ENCODE measurements around the gene FAM177A1.
"Not testable (repeated sequence)": the region's sequence is repeated elsewhere in the genome, so short reads cannot be mapped to it uniquely, and the experiment has no call there.

FAM177A1 gene

DNA sequence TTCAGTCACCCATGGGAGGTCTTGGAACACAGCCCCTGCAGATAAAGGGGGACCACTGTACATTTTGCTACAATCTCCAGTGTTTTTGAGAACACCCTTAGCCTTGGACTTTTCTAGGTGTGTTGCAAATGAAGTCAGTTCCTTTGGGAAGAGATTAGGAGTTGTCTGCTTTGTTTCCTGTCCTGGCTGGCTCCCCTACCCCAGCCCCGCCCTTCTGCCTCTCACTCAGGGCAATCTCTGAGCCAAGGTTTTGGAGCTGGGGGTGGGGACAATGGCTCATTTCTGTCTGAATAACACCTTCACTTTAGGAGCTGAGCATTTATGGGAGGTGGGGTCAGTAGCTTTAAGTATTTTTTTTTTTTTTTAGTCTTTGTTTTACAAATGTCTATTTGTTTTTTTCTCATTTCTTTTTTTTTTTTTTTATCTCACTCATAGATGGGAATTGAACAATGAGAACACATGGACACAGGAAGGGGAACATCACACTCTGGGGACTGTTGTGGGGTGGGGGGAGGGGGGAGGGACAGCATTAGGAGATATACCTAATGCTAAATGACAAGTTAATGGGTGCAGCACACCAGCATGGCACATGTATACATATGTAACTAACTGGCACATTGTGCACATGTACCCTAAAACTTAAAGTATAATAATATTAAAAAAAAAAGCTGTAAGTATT, 15.2 kb downstream of the FAM177A1 start:
- DNase-seq (ENCODE audit: low spot score) = not testable (repeated sequence)

DNA sequence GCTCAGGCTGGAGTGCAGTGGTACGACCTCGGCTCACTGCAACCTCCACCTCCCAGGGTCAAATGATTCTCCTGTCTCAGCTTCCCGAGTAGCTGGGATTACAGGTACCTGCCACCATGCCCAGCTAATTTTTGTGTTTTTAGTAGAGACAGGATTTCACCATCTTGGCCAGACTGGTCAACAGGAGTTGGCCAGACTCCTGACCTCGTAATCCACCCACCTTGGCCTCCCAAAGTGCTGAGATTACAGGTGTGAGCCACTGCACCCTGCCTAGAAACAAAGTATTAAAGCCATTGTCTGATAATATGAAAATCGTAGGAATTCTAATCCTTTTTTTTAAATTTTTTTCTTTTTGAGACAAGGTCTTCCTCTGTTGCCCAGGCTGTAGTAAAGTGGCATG, 19.7 kb downstream of the FAM177A1 start:
- not testable (repeated sequence) for DNase-seq (ENCODE audit: low spot score)

DNA sequence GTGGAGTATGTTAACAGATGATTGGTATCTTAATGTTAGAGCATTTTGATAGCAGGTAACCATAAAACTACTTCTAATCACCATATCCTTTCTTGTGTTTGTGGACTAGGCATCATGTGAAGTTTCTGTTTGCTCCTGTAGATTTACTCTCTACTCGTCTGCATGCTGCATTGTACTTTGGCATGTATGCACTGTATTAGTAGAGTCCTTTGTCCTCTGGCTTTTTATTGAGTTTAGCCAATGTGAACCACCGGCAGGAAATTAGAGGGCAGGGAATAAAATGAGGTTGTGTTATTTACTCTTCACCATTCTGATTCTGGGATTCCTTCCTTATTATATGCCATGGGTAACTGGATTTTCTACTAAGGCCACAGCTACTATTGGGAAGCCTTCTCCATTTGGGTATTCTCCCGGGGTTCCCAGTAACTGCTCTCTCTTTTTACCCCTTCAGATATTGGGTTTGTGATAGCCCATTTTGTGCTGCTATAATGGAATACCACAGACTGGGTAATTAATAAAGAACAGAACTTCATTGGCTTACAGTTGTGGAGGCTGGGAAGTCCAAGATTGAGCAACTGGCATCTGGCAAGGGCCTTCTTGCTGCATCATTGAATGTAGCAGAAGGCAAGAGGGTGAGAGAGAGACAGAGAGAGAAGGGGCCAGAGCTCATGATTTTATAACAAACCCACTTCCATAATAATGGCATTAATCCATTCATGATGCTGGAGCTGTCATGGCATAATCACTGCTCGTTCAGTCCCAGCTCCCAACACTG, 22.4 kb downstream of the FAM177A1 start:
- no peak for DNase-seq (ENCODE audit: low spot score)

DNA sequence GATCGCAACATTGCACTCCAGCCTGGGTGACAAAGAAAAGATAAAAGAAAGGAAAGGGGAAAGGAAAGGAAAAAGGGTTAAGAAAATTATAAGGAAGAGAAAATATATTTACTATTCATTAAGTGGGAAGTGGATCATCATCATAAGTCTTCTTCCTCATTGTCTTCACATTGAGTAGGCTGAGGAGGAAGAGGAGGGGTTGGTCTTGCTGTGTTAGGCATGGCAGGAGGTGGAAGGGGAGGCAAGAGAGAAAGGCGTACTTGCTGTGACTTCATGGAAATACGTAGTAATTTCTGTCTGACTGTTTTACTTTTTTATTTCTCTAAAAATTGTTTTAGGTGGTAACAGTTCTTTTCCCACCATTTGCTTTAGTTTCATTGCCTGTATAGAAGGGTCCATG, 26.2 kb downstream of the FAM177A1 start:
- DNase-seq (ENCODE audit: low spot score) = no peak

DNA sequence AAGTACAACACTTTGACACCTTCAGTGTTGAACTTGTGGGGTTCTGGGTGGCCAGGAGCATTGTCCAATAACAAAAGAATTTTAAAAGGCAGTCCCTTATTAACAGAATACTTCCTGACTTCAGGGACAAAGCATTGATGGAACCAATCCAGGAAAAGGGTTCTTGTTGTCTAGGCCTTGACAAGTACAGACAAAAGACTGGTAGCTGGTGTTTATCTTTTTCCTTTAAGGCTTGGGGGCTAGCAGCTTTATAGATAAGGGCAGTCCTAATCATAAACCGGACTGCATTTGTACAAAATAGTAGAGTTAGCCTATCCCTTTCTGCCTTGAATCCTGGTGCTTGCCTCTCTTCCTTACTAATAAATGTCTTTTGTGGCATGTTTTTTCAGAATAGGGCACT, 27.4 kb downstream of the FAM177A1 start:
- no peak for DNase-seq (ENCODE audit: low spot score)

DNA sequence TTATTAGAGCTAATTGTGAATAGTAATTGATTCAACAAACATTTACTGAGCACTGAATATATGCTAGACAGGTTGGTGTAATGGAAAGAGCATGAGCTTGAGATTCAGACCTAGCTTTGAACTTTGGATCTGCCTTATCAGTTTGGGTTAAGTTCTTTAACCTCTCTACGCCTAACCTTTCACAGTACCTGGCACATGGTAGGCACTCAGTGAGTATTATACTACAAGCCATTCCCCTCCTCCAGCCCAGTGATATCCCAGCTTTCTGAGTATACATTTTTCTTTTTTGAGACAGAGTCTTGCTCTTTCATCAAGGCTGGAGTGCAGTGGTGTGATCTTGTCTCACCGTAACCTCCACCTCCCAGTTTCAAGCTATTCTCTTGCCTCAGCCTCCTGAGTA, 32.0 kb downstream of the FAM177A1 start:
- no peak for DNase-seq (ENCODE audit: low spot score)

DNA sequence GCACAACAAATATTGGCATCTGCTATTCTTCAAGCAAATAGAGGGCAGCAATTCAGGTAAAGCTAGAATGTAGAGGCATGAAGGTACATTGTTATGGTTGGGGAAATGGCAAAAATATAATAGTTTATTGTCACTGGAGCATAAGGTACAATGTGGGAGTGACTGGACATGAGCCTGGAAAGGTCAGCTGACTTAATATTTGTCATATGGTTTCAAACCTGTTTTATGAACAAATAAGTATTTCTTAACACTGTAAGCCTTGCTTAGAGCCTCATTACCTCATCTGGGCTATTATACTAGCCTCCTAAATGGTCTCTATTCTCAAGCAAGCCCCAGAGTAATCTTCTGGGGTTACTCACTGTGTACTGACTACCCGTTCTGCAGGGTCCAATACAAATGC, 33.7 kb downstream of the FAM177A1 start:
- no peak for DNase-seq (ENCODE audit: low spot score)

DNA sequence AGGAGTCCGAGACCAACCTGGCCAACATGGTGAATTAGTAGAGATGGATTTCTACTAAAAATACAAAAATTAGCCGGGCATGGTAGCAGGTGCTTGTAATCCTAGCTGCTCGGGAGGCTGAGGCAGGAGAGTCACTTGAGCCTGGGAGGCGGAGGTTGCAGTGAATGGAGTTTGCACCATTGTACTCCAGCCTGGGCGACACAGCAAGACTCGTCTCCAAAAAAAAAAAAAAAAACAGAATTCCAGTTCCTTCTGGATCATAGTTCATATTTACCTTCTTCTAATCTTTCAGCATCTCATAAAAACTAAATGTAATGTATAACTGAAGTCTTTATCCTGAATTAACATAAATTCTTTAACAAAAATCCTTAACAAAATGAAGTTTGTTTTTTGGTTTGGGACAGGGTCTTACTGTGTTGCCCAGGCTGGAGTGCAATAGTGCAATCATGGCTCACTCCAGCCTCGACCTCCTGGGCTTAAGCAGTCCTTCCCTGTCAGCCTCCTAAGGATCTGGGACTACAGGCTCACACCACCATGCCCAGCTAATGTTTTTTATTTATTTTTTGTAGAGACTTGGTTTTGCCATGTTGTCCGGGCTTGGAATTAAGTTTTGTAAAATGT, 37.6 kb downstream of the FAM177A1 start:
- no peak for DNase-seq (ENCODE audit: low spot score)

DNA sequence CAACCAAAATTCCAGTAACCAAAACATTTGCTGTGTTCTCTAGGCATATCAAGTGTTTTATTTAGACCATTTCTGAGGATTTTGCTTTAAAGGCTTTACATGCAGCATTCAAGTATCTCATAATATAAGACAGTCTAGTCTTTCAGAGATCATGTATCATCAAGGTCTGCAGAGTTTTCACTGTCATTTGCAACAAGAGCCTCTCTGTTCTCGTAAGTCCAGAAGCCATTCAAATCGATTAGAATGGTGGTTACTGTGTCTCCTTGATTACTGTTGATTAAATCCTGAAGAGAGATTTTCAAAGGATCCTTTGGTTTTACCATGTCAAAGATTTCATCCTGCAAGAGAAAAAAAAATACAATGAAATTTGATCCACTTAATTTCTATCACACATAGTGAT, 39.4 kb downstream of the FAM177A1 start:
- peak; percentile 42 for DNase-seq (ENCODE audit: low spot score)

DNA sequence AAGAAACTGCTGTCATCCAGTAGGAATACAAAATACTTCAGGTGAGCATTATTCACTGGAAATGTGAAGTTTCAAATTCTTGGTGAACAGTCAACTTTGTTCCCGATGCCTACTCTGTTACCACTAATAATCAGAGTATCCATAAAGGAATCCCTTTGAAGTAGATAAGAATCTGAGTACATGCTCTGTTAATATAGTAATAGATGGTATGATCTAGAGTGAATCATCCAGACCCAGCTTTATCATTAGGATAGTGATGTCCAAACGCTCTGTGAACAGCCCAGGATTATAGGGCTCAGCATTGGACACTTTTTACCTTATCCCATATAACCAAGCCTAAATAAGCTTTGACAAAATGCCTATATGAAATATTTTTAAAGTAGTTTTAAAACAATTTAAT, 42.4 kb downstream of the FAM177A1 start:
- DNase-seq (ENCODE audit: low spot score) = no peak

DNA sequence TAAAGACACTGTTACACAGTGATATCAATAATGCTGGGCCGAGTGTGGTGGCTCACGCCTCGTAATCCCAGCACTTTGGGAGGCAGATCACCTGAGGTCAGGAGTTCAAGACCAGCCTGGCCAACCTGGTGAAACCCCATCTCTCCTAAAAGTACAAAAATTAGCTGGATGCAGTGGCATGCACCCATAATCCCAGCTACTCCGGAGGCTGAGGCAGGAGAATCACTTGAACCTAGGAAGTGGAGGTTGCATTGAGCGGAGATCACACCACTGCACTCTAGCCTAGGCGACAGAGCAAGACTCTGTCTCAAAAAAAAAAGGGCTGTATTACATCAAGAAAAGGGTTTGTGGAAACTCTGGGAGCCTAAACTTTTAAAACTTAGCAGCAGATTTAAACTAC, 48.6 kb downstream of the FAM177A1 start:
- DNase-seq (ENCODE audit: low spot score) = not testable (repeated sequence)

DNA sequence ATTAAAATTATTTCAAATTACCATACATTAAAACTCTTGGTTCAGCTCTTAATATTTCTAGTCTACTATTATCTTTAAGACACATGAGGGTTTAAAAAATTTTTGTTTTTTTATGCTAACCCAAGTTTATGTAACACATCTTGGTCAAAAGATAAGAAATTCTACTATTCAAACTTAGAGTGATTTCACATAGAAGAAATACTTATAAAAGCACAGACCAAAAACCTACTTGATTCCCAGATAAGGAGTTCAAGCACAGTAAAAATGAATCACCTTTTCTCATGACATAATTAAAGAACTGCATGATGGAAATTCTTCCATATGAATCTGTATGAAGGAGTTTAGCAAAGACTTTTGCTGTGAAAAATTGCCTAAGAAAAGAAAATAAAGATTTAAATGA, 61.8 kb downstream of the FAM177A1 start:
- no peak for DNase-seq (ENCODE audit: low spot score)

DNA sequence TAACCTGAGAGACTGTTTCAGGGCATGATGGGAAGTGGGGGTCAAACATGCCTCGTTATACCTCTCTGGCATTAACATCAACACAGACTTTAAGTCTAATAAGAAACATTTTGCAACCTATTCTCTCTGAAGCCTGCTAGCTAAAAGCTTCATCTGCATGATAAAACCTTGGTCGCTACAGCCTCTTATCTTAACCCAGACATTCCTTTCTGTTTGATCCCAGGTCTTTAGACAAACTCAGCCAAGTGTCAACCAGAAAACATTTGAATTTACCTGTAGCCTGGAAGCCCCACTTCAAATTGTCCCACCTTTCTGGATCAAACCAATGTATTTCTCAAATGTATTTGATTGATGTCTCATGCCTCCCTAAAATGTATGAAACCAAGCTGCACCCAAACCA, 66.6 kb downstream of the FAM177A1 start:
- DNase-seq (ENCODE audit: low spot score) = no peak

DNA sequence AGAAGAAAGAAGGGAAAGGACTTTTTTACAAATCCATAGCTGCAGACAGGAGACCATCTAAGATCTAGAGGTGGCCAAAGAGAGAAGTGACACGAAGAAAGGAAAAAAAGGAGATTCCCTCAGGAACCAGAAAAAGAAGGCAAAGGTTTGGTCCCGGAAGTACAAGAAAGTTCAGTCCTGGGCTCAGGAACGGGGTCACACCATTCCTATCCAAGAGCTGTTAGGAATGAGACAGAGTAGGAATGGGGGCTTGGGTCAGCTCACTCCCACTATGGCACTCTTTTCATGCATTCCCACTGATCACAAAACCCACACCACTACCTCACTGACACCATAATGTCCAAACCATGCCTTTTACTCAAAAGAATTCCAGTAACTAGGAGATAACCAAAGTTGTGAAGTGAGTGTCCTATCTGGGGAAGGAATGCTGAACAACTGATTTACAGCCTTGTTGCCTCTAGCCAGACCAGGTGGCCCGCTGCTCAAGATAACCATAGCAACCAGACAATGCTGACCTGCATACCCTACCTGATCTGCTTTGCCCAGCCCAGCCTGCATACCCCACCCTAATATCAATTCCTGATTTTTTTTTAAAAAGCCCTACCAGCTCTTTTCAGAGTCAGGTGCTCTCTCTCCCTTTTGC, 67.4 kb downstream of the FAM177A1 start:
- no peak for DNase-seq (ENCODE audit: low spot score)

DNA sequence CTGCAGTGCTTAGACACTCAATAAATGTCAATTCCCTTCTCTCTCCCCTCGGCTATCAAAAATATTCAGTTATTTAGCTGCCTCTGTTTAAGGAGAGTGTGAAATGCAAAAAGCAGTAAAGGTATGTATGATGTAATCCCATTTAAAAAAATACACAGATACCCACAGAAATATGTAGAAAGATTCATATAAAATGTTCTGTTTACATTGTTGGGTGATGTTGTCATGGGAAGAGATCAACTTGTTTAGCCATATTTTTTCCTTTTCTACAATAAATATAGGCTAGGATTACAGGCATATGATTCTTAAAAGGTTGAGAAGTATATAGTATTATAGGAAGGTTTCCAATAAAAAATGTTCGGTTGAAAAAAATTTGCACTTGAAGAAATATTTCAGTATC, 68.0 kb downstream of the FAM177A1 start:
- DNase-seq (ENCODE audit: low spot score) = no peak

DNA sequence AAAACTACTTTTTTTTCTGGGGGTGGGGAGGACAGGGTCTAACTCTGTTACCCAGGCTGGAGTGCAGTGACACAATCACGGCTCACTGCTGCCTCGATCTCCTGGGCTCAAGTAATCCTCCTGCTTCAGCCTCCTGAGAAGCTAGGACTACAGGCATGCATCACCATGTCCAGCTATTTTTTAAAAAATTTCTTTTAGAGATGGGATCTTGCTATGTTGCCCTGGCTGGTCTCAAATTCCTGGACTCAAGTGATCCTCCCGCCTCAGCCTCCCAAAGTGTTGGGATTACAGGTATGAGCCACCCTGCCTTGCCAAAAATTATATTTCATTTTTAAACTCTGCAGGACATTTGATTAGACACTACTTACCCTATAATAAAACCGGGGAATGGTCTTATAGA, 70.2 kb downstream of the FAM177A1 start:
- no peak for DNase-seq (ENCODE audit: low spot score)

DNA sequence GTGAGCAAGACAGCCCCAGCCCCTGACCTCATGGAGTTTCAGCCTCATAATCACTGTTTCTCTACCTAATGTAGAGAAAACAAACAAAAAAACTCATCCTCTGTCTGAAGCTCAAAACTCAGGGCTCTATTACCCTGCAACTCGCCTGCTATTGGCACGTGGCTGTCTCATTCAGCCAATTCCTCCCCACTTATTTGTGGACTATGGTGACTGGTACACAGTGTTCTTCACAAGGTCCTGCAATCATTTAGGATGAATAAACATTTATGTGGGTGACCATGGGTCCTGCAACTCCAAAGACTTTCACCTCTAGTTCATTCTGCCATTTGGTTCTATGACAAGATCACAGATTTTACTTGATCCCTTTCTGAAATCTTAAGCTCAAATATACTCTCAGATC, 71.0 kb downstream of the FAM177A1 start:
- DNase-seq (ENCODE audit: low spot score) = no peak

DNA sequence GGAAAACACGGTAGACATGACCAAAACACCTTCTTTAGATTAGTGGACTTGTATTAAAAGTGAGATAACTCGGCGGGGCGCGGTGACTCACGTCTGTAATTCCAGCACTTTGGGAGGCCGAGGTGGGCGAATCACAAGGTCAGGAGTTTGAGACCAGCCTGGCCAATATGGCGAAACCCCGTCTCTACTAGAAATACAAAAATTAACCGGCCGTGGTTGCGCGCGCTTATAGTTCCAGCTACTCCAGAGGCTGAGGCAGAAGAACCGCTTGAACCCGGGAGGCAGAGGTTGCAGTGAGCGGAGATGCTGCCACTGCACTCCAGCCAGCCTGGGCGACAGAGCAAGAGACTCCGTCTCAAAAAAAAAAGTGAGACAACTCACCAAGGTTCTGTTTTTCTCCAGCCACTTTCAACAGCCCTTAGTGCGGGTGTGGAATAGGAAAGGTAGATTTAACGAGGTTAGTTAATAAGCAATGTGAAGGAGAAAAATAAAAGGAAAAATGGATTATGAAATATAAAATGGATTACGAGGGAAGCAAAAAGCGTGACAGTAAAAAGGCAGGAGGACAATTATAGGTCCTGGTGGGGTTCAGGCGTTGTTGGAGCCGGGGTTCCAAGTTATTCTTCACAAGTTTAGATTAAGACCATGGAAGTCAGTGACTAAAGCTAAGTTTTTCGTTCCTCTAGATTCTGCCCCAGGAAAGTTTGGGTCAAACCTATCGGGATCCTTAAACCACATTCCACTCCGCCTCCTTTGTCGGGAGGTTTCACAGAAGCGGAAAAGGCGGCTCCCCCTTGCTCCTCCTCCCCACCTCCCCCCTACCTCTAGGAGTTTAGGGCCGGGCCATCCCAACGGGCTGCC, 75.2 kb downstream of the FAM177A1 start:
- no peak for DNase-seq (ENCODE audit: low spot score)

DNA sequence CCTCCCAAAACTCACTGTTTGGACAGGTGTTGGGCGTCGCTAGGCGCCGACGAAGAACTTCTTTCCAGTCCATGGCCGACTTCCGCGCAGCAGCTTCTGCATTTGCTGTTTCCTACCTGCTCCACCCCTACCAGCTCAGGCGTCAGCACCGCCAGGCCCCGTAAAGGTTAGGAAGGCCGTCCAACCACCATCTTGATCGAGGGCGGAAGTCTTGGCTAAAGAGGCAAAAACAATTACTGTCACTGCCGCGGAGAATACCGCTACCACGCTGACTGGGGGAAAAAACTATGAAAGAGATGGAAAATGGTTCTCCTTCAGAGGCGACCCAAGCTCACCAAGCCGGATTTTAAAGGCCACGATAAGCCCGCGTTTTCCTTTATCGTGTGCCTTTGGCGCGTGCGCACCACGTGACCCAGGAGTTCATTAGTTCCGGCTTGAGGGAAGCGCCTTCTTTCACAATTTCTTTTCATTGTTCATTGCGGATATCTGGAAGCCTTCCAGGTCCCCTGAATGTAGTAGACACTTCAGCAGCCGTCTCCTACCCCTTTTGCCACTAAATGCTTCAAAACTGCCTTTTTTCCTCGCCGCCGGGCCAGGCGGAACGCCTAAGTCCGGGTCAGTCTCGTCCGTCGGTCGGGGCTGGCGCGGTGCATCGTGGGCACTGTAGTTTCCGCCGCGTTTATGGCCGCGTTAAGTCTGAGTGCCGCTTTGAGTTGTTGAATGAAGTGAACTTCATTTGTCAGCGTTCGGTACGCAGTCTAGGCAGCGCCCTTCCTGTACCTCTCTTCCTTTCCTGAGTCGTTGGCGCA, 76.0 kb downstream of the FAM177A1 start, which contains the start of the genes PPP2R3C and PRORP:
TSS of gene PPP2R3C (minus strand) at position 104 of the 809 bp plus-strand sequence. CDS start at position 73, 31 bp downstream.
TSS of gene PRORP (plus strand) at position 666 of the 809 bp plus-strand sequence. CDS start 694 bp downstream, outside the sequence.
- peak; percentile 97 for DNase-seq (ENCODE audit: low spot score)

DNA sequence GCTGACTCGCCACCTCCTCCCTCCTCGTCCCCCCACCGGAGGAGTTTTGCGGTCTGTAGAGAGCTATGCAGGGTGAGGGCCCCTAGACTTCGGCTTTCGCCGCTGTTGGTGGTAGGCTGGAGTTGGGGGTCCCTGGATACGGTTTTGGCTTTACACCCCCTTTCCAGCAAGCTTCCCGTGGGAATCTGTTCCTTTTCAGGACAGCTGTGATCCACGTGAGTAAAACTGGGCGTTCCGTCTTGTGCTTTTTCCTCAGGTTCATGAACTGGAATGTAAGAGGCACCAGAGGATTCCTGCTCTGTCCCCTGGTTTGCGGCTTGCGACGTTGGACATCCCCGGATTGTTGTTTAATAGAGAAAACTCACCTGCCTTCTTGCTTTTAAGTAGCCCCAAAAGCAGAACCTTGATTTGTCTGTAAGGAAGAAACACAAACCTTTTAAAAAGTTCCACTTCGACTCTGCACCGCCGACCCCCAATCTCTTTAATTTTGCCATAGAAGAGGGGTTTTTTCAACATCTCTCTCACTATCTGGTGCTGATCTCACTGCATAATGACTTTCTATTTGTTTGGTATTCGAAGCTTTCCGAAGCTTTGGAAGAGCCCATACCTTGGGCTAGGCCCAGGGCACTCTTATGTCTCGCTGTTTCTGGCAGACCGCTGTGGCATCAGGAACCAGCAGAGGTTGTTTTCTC, 76.8 kb downstream of the FAM177A1 start:
- DNase-seq (ENCODE audit: low spot score) = peak; percentile 26
